Gastroesophageal sphincter (tissue), 3 donors: ENCODE measurements around the gene KRR1.

Experiments
- POLR2A ChIP-seq, 2 donors: fragments of 450-650 bp; IDR thresholded peaks; one replicate each; pipeline ENCODE4 v1.6.1; 2017; ENCODE audit warnings: antibody characterized with exemption in 2 of 2, mild to moderate bottlenecking in 2 of 2, moderate library complexity in 1 of 2
- POLR2AphosphoS5 ChIP-seq: sonication (generic); formaldehyde crosslinking; IDR thresholded peaks from one replicate; pipeline ENCODE4 v1.6.1; 2017; ENCODE audit warnings: antibody characterized with exemption
- TF ChIP-seq, protein P1 (sequence below), 4 experiments: fragments of 200-600 bp in 2 of 4; fragments of 450-650 bp in 2 of 4; sonication (generic) in 1 of 4; IDR thresholded peaks; one replicate each; pipeline ENCODE4 v1.5.1; 2017 to 2019; ENCODE audit warnings: antibody characterized with exemption in 4 of 4, mild to moderate bottlenecking in 2 of 4, moderate library complexity in 2 of 4

DNA sequence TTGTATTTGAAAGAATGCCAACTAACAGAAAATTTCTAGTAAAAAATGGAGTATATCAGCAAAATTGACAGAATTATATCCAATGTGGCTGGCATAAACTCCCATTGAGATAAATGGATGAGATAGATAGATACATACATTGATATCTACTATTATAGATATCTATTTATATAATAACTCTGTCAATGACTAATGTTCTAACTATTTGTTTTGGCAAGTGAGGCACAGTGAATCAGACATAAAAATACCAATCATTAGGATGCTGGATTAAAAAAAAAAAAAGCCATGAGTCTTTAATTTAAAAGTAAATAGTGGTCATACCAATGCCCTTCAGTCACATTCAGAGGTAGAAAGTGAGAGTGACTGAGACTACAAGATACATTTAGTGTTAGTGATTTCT lies 64.6 kb downstream of the KRR1 start:
- no peak for TF ChIP-seq POLR2A (IDR thresholded peaks at IDR 0.05)
- TF ChIP-seq, protein P1, sequence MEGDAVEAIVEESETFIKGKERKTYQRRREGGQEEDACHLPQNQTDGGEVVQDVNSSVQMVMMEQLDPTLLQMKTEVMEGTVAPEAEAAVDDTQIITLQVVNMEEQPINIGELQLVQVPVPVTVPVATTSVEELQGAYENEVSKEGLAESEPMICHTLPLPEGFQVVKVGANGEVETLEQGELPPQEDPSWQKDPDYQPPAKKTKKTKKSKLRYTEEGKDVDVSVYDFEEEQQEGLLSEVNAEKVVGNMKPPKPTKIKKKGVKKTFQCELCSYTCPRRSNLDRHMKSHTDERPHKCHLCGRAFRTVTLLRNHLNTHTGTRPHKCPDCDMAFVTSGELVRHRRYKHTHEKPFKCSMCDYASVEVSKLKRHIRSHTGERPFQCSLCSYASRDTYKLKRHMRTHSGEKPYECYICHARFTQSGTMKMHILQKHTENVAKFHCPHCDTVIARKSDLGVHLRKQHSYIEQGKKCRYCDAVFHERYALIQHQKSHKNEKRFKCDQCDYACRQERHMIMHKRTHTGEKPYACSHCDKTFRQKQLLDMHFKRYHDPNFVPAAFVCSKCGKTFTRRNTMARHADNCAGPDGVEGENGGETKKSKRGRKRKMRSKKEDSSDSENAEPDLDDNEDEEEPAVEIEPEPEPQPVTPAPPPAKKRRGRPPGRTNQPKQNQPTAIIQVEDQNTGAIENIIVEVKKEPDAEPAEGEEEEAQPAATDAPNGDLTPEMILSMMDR (IDR thresholded peaks at IDR 0.05): no peak
- no peak for TF ChIP-seq POLR2AphosphoS5
